Anterior cingulate cortex (tissue), 58 donors: ENCODE data around the gene SLC9A8.

ENCODE experiments used
- DNase-seq, 58 donors: peaks; one replicate each; lab custom pipeline; 2025; lab: John Stamatoyannopoulos, UW

The SLC9A8 gene

DNA sequence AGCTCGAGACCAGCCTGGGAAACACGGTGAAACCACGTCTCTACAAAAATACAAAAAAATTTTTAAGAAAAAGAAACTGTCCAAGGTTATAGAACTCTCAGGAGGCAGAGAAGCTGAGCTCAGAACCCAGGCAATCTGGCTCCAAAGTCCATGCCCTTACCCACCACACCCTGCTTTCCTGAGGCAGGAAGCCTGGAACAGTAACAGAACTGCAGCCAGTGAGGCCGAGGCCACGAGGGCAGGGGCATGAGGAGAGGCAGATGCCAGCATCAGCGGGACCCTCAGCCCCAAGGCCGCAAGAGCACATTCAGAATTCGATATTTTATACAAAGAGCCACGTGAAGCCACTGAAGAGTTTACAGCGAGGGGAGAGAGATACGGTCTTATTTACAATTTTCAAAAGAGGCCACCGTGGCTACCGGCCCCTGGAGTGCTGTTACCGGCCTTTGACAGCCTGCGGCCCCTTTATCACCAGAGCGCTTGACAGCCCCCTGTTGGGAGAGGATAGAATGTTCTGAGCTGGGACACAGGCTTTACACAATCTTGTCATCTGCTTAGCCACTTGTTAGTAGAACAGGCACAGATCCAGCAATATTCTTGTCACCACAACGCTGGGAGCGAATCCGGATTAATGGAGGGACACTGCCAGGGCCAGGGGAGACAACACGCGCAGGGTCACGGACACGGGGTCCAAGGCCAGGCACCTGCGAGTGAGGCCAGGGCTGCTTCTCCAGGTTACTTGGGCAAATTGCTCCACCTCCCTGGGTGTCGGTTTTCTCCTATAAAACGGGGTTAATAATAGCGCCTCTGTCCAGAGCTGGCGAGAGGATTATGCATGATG, 97.1 kb downstream of the SLC9A8 start:
- DNase-seq = peak in 33 of 58 donors; percentile 15 to 82 (median 42)

DNA sequence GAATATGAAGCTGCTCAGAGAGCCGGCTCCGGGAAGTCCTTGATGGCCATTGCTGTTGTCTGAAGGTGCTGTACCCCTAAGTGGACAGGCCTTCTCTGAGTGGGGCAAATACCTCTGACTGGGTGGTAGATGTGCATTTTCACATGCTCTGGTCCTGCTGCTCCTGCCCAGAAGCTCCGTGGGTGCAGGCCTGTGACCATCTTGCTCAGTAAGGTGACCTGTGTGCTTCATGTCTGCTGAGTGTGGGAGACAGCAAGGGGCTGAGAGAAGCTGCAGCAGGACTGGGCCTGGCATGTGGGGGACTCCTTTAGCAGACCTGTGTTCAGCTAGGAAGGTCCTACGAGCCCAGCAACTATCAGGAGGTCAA, 97.7 kb downstream of the SLC9A8 start:
- no peak for DNase-seq

DNA sequence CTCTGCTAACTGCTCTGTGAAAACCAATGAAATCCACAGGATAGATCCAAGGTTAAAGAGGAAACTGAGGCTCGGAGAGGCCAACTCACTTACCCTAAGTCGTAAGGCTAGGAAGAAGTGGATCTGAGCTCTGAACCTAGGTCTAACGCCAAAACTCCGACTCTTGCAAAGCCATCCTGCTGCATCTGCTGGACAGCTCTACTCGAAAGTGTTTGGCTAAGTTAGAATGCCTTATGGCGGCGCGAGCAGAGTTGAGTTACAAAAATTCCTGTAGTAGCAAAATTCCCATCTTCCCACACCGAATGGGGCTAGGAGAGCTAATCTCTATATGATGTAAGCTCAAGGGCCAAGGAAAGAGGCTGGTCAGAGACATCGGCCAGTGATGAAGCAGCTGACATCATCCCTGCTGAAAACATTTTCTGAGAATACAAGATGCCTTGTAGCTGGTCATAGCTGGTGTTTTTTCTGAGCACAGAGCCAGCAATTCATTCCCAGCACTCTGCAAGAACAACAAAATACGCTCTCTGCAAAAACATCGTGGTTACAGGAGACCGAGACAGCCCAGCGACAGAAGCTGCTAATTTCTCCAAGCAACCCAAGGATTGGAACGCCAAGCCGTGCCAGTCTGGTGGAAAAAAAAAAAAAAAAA, 100.9 kb downstream of the SLC9A8 start:
- DNase-seq = peak in 30 of 58 donors; percentile 17 to 80 (median 48)

DNA sequence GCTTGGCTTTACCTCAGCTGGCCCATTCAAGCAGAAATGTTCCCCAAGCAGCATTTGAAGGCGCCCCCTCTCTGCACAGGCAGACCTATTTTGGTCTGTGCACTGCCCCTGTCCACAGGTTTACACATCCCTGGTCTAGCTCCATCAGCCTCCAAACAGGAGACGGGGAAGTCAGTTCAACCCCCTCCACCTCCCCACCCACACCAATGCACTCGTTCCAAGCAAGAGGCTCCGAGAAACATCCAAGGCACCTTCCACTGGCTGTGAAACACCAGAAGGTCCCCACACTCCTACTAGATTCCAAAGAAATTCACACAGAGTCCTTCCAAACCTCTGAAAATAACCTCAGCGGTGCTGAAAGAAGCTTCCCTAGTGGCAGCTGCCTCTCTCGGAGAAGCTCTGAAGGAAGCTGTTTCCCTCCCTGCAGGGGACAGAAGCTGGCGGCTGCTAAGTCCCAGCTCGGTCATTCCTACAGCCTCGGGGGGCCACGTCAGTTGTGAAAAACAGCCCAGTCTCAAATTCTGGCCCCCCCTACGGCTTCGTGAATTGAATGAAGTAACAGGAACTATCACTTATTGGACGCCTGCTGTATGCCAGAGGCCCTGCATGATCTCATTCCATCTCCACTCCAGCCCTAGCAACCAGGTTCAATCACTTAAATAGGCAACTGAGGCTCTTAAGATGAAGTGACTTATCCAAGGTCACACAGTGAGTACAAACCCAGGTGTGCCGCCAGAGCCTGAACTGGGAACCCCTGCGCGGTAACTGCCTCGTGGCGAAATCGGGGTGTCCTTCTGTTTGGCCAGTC, 101.9 kb downstream of the SLC9A8 start:
- DNase-seq = peak in 31 of 58 donors; percentile 14 to 64 (median 39)

DNA sequence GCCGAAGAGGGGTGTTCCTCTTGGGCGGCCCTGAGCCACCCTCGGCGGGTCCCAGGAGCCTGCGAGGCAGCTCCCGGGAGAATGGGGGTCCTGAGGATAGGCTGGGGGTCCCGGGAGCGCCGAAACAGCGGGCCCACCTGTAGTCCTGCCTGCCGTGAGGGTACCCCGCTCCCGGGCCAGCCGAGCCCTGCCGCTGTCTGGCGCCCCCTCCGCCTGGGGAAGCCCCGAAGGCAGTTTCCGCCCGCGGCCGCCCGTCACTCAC, 102.4 kb downstream of the SLC9A8 start:
- peak in 1 of 58 donors; percentile 52 for DNase-seq

DNA sequence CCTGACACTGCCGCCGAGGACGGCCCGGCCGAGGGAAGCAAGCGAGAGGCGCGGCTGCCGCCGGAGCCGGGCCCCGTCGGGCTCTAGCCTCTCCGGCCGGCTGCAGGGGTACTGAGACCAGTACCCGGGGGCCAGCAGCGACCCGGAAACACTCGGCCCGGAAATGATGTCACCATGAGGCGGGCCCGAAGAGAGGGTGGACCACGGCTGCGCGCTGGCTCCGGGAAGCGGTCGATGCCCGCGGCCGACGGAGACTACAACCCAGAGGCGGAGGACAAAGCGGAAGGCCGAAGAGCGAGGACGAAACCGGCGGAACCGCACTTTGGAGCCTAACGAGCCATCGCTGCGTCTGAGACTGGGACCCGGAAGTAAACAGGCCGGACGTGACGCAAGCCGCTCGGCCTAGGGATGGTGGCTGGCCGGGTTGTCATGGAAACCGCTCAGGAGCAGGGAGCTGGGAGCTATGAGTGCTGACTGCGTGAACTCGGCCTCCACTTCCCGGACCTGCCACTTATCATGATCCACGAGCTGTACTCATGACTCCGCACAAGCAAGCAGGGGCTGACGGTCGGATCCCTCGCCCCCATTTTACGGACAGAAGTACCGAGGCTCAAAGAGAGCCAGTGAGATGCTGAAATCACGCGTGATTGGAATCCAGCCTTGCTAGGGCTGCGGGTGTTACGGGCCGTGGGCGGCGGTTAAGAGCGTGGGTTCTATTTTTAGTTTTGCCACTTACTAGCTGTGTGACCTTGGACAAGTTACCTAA, 102.9 kb downstream of the SLC9A8 start, which contains the start of gene SPATA2:
Gene SPATA2 (minus strand): TSS at position 150 of the 766 bp plus-strand sequence. CDS start 7,039 bp downstream, outside the sequence.
- DNase-seq = peak; percentile 52 to 100 (median 93)

DNA sequence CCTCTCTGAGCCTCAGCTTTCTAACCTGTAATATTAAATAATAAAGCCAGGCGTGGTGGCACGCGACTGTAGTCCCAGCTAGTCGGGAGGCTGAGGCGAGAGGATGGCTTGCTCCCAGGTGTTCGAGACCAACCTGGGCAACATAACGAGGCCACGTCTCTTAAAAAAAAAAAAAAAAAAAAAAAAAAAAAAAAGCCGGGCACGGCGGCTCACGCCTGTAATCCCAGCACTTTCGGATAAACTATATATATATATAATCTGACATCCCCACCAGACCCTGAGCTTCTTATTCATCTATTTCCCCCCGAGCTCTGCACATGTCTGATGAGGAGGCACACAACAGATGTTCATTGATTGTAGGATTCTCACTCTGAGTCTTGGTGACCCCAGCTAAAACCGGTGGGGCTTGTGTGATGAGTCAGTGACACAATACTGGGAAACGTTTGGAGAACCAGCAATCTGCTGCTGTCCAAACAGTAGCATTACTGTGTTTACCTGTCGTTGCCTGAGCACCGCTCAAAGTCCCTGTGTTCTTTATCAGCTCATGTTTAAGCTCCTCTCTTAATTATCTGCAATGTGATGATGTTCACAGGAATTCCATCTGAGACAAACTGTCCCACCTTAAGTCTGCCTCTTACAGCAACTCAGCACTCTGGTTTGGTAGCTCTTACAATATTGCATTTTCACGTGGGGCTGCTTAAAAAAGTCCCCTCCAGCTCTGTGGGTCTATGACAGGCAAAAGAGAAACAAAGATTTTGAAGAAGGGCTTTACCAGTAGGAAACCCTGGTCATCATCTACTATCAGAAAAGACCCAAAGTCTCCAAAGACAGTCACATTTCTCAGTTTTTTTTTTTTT, 103.7 kb downstream of the SLC9A8 start:
- DNase-seq = no peak

DNA sequence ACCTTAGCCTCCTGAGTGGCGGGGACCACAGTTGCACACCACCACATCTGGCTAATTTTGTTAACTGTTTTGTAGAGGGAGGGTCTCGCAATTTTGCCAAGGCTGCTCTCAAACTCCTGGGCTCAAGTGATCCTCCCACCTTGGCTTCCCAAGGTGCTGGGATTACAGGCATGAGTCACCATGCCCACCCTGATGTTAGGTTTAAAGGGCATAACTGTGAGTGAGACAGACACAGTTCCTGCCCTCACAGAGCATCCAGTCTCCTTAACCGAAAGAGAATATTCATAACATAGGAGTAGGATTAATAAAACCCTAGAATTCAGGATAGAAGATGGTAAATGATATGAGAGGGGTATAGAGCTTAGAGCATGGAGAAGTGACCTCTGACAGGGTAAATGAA, 105.8 kb downstream of the SLC9A8 start:
- no peak for DNase-seq

DNA sequence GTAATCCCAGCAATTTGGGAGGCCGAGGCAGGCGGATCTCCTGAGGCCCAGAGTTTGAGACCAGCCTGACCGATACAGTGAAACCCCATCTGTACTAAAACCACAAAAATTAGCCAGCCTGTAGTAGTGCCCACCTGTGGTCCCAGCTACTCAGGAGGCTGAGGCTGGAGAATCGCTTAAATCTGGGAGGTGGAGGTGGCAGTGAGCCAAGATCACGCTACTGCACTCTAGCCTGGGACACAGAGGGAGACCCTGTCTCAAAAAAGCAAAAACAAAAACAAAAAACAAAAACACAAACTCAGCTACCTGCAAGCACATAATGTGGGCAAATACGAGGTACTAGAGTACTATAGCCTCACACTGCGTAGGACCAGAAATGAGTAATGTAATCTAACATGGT, 106.4 kb downstream of the SLC9A8 start:
- DNase-seq = no peak

DNA sequence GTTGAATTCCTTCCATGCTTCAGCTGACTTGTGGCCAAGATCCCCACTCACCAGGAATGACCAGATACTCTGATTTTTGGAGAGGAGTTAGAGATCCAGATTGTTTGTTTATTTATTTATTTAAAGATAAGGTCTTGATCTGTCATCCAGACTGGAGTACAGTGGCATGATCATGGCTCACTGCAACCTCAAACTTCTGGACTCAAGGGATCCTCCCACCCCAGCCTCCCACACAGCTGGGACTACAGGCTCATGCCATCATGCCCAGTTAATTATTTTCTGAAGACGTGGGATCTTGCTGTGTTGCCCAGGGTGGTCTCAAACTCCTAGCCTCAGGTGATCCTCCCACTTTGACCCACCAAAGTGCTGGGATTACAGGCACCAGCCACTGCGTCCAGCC, 106.8 kb downstream of the SLC9A8 start:
- DNase-seq = no peak

DNA sequence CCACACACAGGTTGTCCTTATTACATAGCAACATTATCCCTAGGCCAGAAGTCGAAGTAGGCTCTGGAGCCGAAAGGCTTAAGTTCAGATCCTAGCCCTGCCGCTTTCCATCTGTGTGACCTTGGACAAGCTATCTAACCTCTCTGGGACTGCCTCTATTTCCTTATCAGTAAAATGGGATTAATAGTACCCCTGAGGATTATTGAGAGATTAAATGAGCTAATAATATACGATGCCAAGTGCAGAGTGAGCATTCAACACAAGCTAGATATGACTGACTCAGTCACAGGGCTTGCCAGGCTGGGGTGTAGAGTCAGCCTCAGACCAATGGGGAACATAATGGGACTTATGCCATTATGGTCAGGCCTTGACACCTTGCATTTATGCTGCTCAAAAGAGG, 111.6 kb downstream of the SLC9A8 start:
- no peak for DNase-seq

DNA sequence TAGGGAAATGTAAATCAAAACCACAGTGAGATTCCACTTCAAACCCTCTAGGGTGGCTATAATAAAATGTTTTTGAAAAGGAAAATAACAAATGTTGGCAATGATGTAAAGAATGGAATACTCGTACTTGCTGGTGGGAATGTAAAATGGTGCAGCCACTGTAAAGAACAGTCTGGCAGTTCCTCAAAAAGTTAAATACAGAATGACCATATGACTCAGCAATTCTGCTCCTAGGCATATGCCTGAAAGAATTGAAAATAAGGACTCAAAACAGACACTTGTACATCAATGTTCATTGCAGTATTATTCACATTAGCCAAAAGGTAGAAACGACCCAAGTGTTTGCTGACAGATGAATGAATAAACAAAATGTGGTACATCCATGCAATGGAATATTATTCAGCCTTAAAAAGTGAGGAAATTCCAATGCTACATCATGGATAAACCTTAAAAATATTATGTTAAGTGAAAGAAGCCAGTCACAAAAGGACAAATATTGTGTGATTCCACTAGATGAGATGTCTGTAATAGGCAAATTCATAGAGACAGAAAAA, 113.3 kb downstream of the SLC9A8 start:
- DNase-seq = no peak

DNA sequence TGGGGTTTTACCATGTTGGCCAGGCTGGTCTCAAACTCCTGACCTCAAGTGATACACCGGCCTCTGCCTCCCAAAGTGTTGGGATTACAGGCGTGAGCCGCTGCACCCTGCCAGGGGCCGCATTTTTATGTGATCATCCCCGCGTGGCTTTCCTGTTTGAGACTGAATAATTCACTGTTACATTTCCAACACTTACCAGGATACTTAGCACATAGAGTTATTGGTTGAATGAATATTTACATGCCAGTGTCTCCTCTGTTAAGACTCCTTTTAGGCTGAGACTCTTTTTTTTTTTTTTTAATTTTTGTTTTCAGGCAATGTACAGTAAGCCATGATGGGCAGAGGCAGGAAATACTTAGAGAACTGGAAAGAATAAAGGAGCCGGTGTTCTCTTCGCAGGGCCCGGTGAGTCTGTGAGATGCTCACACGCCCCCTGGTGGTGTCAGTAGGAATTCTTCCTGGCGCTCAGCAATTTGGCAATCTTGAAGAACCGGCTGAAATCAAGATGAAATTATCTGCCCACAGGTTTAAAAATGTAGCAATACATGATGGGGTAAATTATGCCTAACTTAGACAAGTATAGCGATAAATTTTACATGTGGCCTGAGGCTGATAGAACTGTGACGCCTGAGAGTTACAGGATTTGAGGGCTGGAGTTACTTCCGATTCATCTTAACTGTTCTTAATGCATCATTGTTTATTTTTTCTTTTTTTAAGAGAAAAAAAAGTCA, 115.9 kb downstream of the SLC9A8 start:
- peak in 55 of 58 donors; percentile 15 to 90 (median 64) for DNase-seq

DNA sequence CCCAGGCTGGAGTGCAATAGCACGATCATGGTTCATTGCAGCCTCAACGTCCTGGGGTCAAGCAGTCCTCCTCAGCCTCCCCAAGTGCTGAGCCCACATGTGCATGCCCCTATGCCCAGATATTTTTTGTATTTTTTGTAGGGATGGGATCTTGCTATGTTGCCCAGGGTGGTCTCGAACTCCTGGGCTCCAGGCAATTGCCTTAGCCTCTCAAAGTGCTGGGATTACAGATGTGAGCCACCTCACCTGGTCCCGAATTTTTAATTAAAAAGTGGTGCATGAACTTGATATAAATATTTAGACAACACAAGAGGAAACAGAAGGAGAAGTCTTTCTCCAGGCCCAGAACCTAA, 116.5 kb downstream of the SLC9A8 start:
- no peak for DNase-seq

DNA sequence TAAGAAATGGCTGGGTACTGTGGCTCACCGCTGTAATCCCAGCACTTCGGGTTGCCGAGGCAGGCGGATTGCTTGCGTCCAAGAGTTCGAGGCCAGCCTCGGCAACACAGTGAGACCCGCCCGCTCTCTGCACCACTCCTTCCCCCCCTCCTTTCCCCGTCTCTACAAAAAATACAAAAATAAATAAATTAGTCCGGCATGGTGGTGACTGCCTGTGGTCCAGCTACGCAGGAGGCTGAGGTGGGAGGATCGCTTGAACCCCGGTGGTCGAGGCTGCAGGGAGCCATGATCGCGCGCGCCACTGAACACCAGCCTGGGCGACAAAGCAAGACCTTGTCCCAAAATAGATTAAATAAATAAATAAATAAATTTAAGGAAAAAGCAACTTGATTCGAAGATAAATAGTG, 123.1 kb downstream of the SLC9A8 start:
- peak in 1 of 58 donors; percentile 61 for DNase-seq

DNA sequence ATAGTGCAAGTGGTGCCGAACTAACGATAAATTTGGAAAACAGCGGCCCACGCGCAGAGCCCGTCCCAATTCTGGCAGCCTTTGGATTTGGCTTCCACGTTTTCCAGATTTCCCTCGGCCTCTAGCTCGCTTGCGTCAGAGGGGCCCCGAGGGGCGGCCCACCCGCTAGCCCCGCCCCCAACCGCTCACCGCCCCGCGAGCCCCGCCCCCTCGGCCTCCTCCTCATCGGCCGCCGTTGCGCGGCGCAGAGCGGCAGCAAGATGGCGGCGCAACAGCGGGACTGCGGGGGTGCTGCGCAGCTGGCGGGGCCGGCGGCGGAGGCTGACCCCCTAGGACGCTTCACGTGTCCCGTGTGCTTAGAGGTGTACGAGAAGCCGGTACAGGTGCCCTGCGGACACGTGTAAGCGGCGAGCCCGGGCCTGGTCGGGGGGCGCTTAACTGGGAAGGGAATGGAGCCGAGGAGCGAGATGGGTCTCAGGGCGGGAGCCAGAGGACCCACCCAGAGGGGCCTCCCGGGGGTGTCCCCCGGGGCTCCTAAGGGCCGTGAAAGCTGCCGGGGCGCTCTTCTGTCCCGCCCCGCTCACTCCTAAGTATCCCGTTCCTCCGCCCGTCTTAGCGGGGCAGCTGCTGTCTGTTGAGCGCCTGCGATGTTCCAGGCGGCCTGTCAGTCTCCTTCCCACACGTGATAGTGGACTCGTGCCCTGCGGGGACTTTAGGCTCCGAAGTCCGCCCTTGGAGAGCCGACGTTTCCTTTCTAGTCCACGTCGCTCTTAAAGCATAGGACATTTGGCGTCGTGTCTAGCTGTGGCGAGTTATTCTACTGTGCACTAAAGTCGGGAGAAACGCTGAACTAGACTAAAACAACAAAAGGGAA, 123.8 kb downstream of the SLC9A8 start, which contains the start of gene RNF114:
Gene RNF114 (plus strand): TSS at position 245 of the 874 bp plus-strand sequence. CDS start 16 bp downstream, at position 261.
- DNase-seq = peak; percentile 49 to 94 (median 87)
